ENCODE measurements around the gene KICS2.

The KICS2 gene

GRCh38 chr12:64222009-64222765, at the start of gene KICS2:
Gene KICS2, minus strand, starts transcription at chr12:64222296. Its CDS starts 59 bp downstream, at chr12:64222237.
- peak within 1 kb of the TSS; percentile 53 for H3K4me3 ChIP-seq (ENCODE audit: low read depth, low read length)

- H3K4me3 ChIP-seq (ENCODE audit: low read depth, low read length), result no peak overlapping the region
Observed at GRCh38 chr12:64270411-64270810, 48.3 kb upstream of the KICS2 start.

- H3K4me3 ChIP-seq (ENCODE audit: low read depth, low read length), result no peak overlapping the region
Observed at GRCh38 chr12:64269161-64269560, 47.1 kb upstream of the KICS2 start.

GRCh38 chr12:64268409-64268808, 46.3 kb upstream of the KICS2 start:
- no peak overlapping the region for H3K4me3 ChIP-seq (ENCODE audit: low read depth, low read length)

GRCh38 chr12:64265839-64266238, 43.7 kb upstream of the KICS2 start:
- no peak overlapping the region for H3K4me3 ChIP-seq (ENCODE audit: low read depth, low read length)

GRCh38 chr12:64261813-64262212, 39.7 kb upstream of the KICS2 start:
- H3K4me3 ChIP-seq (ENCODE audit: low read depth, low read length), result no peak overlapping the region

- H3K4me3 ChIP-seq (ENCODE audit: low read depth, low read length), result no peak overlapping the region
Observed at GRCh38 chr12:64258576-64258975, 36.5 kb upstream of the KICS2 start.

GRCh38 chr12:64256166-64256800, 34.2 kb upstream of the KICS2 start:
- H3K4me3 ChIP-seq (ENCODE audit: low read depth, low read length), result no peak overlapping the region

GRCh38 chr12:64255249-64255648, 33.2 kb upstream of the KICS2 start:
- no peak overlapping the region for H3K4me3 ChIP-seq (ENCODE audit: low read depth, low read length)

GRCh38 chr12:64253356-64253755, 31.3 kb upstream of the KICS2 start:
- no peak overlapping the region for H3K4me3 ChIP-seq (ENCODE audit: low read depth, low read length)

GRCh38 chr12:64252681-64253080, 30.6 kb upstream of the KICS2 start:
- H3K4me3 ChIP-seq (ENCODE audit: low read depth, low read length), result no peak overlapping the region

- no peak overlapping the region for H3K4me3 ChIP-seq (ENCODE audit: low read depth, low read length)
Observed at GRCh38 chr12:64243809-64244208, 21.7 kb upstream of the KICS2 start.

- no peak overlapping the region for H3K4me3 ChIP-seq (ENCODE audit: low read depth, low read length)
Observed at GRCh38 chr12:64240781-64241180, 18.7 kb upstream of the KICS2 start.

- no peak overlapping the region for H3K4me3 ChIP-seq (ENCODE audit: low read depth, low read length)
Observed at GRCh38 chr12:64237382-64237781, 15.3 kb upstream of the KICS2 start.

- no peak overlapping the region for H3K4me3 ChIP-seq (ENCODE audit: low read depth, low read length)
Observed at GRCh38 chr12:64236549-64236948, 14.5 kb upstream of the KICS2 start.

- no peak overlapping the region for H3K4me3 ChIP-seq (ENCODE audit: low read depth, low read length)
Observed at GRCh38 chr12:64232196-64232595, 10.1 kb upstream of the KICS2 start.

GRCh38 chr12:64229796-64230195, 7.7 kb upstream of the KICS2 start:
- no peak overlapping the region for H3K4me3 ChIP-seq (ENCODE audit: low read depth, low read length)

GRCh38 chr12:64229240-64229639, 7.1 kb upstream of the KICS2 start:
- H3K4me3 ChIP-seq (ENCODE audit: low read depth, low read length), result no peak overlapping the region

- no peak overlapping the region for H3K4me3 ChIP-seq (ENCODE audit: low read depth, low read length)
Observed at GRCh38 chr12:64225626-64226025, 3.5 kb upstream of the KICS2 start.

- H3K4me3 ChIP-seq (ENCODE audit: low read depth, low read length), result peak overlapping the region; percentile 53
Observed at GRCh38 chr12:64221651-64222008, 466 bp downstream of the KICS2 start.

GRCh38 chr12:64220046-64220445, 2.0 kb downstream of the KICS2 start:
- no peak overlapping the region for H3K4me3 ChIP-seq (ENCODE audit: low read depth, low read length)

- H3K4me3 ChIP-seq (ENCODE audit: low read depth, low read length), result no peak overlapping the region
Observed at GRCh38 chr12:64219145-64219544, 3.0 kb downstream of the KICS2 start.

- H3K4me3 ChIP-seq (ENCODE audit: low read depth, low read length), result no peak overlapping the region
Observed at GRCh38 chr12:64218597-64218996, 3.5 kb downstream of the KICS2 start.

All from iPS-11a (cell line).